Naive B cell (primary cell): ENCODE results near the gene ZNF592. TPM values are rescaled to one million over a fixed set of nuclear protein-coding genes. Genes with fewer than 3 reads are reported as not detected.
"Not testable (repeated sequence)": the region's sequence is repeated elsewhere in the genome, so short reads cannot be mapped to it uniquely, and the experiment has no call there.

Experiments
- ATAC-seq, 2 donors: fragments of 150-1000 bp; cut with Tn5 transposase; 2 replicates each; pipeline ENCODE4 v1.10.0; 2021; ENCODE audit warnings: low read depth in 2 of 2, mild to moderate bottlenecking in 2 of 2, moderate library complexity in 2 of 2
- DNase-seq: peaks from one replicate; pipeline ENCODE4 v3.0.0; 2022
- H3K27ac Mint-ChIP-seq, 6 donors: one replicate each; pipeline ENCODE4 v1.8.0; 2020 to 2022; ENCODE audit warnings: mild to moderate bottlenecking in 6 of 6, mixed read lengths in 6 of 6, moderate library complexity in 5 of 6, inconsistent platforms in 2 of 6
- H3K27me3 Mint-ChIP-seq, 3 donors: one replicate each; pipeline ENCODE4 v1.8.0; 2021 to 2022; ENCODE audit warnings: mixed read lengths in 3 of 3, mild to moderate bottlenecking in 1 of 3
- H3K36me3 Mint-ChIP-seq, 2 donors: one replicate each; pipeline ENCODE4 v1.8.0; 2020 to 2022; ENCODE audit warnings: mixed read lengths in 2 of 2, inconsistent platforms in 1 of 2, mild to moderate bottlenecking in 1 of 2
- H3K4me1 Mint-ChIP-seq, 3 donors: one replicate each; pipeline ENCODE4 v1.8.0; 2020 to 2022; ENCODE audit warnings: mixed read lengths in 3 of 3, inconsistent platforms in 1 of 3, mild to moderate bottlenecking in 1 of 3, moderate library complexity in 1 of 3
- H3K4me3 Mint-ChIP-seq, 8 donors: one replicate each; pipeline ENCODE4 v1.8.0; 2020 to 2022; ENCODE audit warnings: mild to moderate bottlenecking in 8 of 8, mixed read lengths in 8 of 8, moderate library complexity in 8 of 8, inconsistent platforms in 2 of 8
- H3K9me3 Mint-ChIP-seq, 7 donors: one replicate each; pipeline ENCODE4 v1.8.0; 2020 to 2022; ENCODE audit warnings: mixed read lengths in 7 of 7, mild to moderate bottlenecking in 5 of 7, inconsistent platforms in 2 of 7, moderate library complexity in 1 of 7
- polyA plus RNA-seq, 6 donors: library from polyadenylated mRNA; unstranded; fragments of 300-500 nt; fragmentation: Illumina TruSeq; gene quantifications; one replicate each; pipeline ENCODE4 v1.2.3, GENCODE V29; 2021; ENCODE audit warnings: low read depth in 6 of 6

ZNF592 gene
- polyA plus RNA-seq, 6 donors from 2014 or later: 2.2 to 21.4 (median 8.5) TPM

- peaks cover 26 to 50% (median 42%) of the 10 kb centered on the region in 3 donors for H3K4me1 Mint-ChIP-seq
These were observed 16.6 kb upstream of the ZNF592 start for GRCh38 chr15:84731774-84732173.

GRCh38 chr15:84734794-84735479 lies 13.5 kb upstream of the ZNF592 start:
- peak; percentile 80 for DNase-seq
- H3K4me1 Mint-ChIP-seq: peaks cover 26 to 53% (median 30%) of the 10 kb centered on the region in 3 donors
- no peaks in the 10 kb centered on the region for H3K9me3 Mint-ChIP-seq
- peak overlapping the region; percentile 80 to 98 (median 96) for H3K27ac Mint-ChIP-seq
- no peaks in the 10 kb centered on the region for H3K27me3 Mint-ChIP-seq
- no peaks in the 10 kb centered on the region for H3K36me3 Mint-ChIP-seq
- H3K4me3 Mint-ChIP-seq: peak overlapping the region; percentile 69 to 93 (median 88)
- peak; percentile 95 to 96 for ATAC-seq

More at GRCh38 chr15:84731774-84732173, 16.6 kb upstream of the ZNF592 start:
- no peaks in the 10 kb centered on the region for H3K27me3 Mint-ChIP-seq
- no peaks in the 10 kb centered on the region for H3K36me3 Mint-ChIP-seq
- ATAC-seq (no peak), DNase-seq (no peak)
- no peaks in the 10 kb centered on the region for H3K9me3 Mint-ChIP-seq
- H3K4me3 Mint-ChIP-seq: no peak overlapping the region
- peak overlapping the region in 1 of 6 donors; percentile 38 for H3K27ac Mint-ChIP-seq

- H3K9me3 Mint-ChIP-seq, H3K36me3 Mint-ChIP-seq, DNase-seq, H3K27me3 Mint-ChIP-seq: not testable (repeated sequence)
- H3K27ac Mint-ChIP-seq: peak overlapping the region; percentile 80 to 98 (median 96)
- H3K4me1 Mint-ChIP-seq: peaks cover 26 to 53% (median 30%) of the 10 kb centered on the region in 3 donors
- peak overlapping the region; percentile 69 to 93 (median 88) for H3K4me3 Mint-ChIP-seq
- peak; percentile 37 for ATAC-seq
These were observed 12.8 kb upstream of the ZNF592 start for GRCh38 chr15:84735480-84736061.

GRCh38 chr15:84736375-84736774 lies 12.0 kb upstream of the ZNF592 start:
- Mint-ChIP-seq H3K9me3 (no peaks in the 10 kb centered on the region), H3K4me1 (peaks cover 31 to 53% (median 36%) of the 10 kb centered on the region in 3 donors), H3K4me3 (peak overlapping the region in 6 of 8 donors; percentile 10 to 72 (median 59)), H3K27ac (peak overlapping the region; percentile 57 to 88 (median 80)), H3K27me3 (no peaks in the 10 kb centered on the region), H3K36me3 (no peaks in the 10 kb centered on the region)
- no peak for ATAC-seq
- peak; percentile 32 for DNase-seq

GRCh38 chr15:84737005-84737404 lies 11.4 kb upstream of the ZNF592 start:
- no peak for DNase-seq
- H3K27me3 Mint-ChIP-seq: no peaks in the 10 kb centered on the region
- no peaks in the 10 kb centered on the region for H3K9me3 Mint-ChIP-seq
- H3K4me1 Mint-ChIP-seq: peaks cover 31 to 54% (median 36%) of the 10 kb centered on the region in 3 donors
- peak overlapping the region in 4 of 6 donors; percentile 10 to 84 (median 42) for H3K27ac Mint-ChIP-seq
- H3K4me3 Mint-ChIP-seq: peak overlapping the region in 1 of 8 donors; percentile 49
- H3K36me3 Mint-ChIP-seq: no peaks in the 10 kb centered on the region
- no peak for ATAC-seq

- Mint-ChIP-seq H3K4me1 (peaks cover 23 to 42% (median 29%) of the 10 kb centered on the region in 3 donors), H3K36me3 (no peaks in the 10 kb centered on the region), H3K27ac (peak overlapping the region in 2 of 6 donors; percentile 4 to 12), H3K4me3 (no peak overlapping the region), H3K9me3 (no peaks in the 10 kb centered on the region), H3K27me3 (no peaks in the 10 kb centered on the region)
- DNase-seq (no peak), ATAC-seq (no peak)
These were observed 7.7 kb upstream of the ZNF592 start for GRCh38 chr15:84740691-84741090.

- Mint-ChIP-seq H3K27ac (peak overlapping the region in 4 of 6 donors; percentile 4 to 23 (median 10)), H3K9me3 (no peaks in the 10 kb centered on the region), H3K4me3 (no peak overlapping the region), H3K27me3 (no peaks in the 10 kb centered on the region), H3K36me3 (no peaks in the 10 kb centered on the region), H3K4me1 (peaks cover 23 to 40% (median 29%) of the 10 kb centered on the region in 3 donors)
- no peak for DNase-seq
- ATAC-seq: no peak
These were observed 7.3 kb upstream of the ZNF592 start for GRCh38 chr15:84741121-84741520.

- peaks cover 50 to 66% (median 63%) of the 10 kb centered on the region in 3 donors for H3K4me1 Mint-ChIP-seq
These were observed 747 bp upstream of the ZNF592 start for GRCh38 chr15:84747416-84748273.

GRCh38 chr15:84749111-84749991 lies 959 bp downstream of the ZNF592 start:
- no peaks in the 10 kb centered on the region for H3K27me3 Mint-ChIP-seq
- ATAC-seq: peak in 1 of 2 donors; percentile 13
- peaks cover 0 to 8% of the 10 kb centered on the region in 2 donors for H3K36me3 Mint-ChIP-seq
- peak; percentile 26 for DNase-seq
- H3K4me3 Mint-ChIP-seq: peak overlapping the region; percentile 82 to 97 (median 93)
- no peaks in the 10 kb centered on the region for H3K9me3 Mint-ChIP-seq
- H3K27ac Mint-ChIP-seq: peak overlapping the region; percentile 71 to 97 (median 90)
- peaks cover 56 to 76% (median 74%) of the 10 kb centered on the region in 3 donors for H3K4me1 Mint-ChIP-seq

More at GRCh38 chr15:84747416-84748273, 747 bp upstream of the ZNF592 start:
- H3K4me3 Mint-ChIP-seq: peak overlapping the region; percentile 95 to 99 (median 98)
- no peaks in the 10 kb centered on the region for H3K9me3 Mint-ChIP-seq
- no peaks in the 10 kb centered on the region for H3K27me3 Mint-ChIP-seq
- H3K36me3 Mint-ChIP-seq: no peaks in the 10 kb centered on the region
- DNase-seq (peak; percentile 80), ATAC-seq (peak; percentile 66)
- peak overlapping the region; percentile 94 to 100 (median 97) for H3K27ac Mint-ChIP-seq

- Mint-ChIP-seq H3K4me1 (peaks cover 53 to 73% (median 72%) of the 10 kb centered on the region in 3 donors), H3K9me3 (no peaks in the 10 kb centered on the region), H3K36me3 (peaks cover 0 to 8% of the 10 kb centered on the region in 2 donors), H3K27me3 (no peaks in the 10 kb centered on the region), H3K4me3 (peak overlapping the region; percentile 82 to 96 (median 92)), H3K27ac (peak overlapping the region; percentile 51 to 97 (median 87))
- DNase-seq: peak; percentile 73
- peak; percentile 31 to 39 for ATAC-seq
These were observed 2.2 kb downstream of the ZNF592 start for GRCh38 chr15:84750583-84751092.

GRCh38 chr15:84751721-84752120 lies 3.3 kb downstream of the ZNF592 start:
- not testable (repeated sequence) for H3K9me3 Mint-ChIP-seq, H3K36me3 Mint-ChIP-seq, ATAC-seq, DNase-seq, H3K27me3 Mint-ChIP-seq
- peak overlapping the region in 4 of 8 donors; percentile 2 to 82 (median 40) for H3K4me3 Mint-ChIP-seq
- H3K4me1 Mint-ChIP-seq: peaks cover 57 to 75% (median 75%) of the 10 kb centered on the region in 3 donors
- peak overlapping the region in 3 of 6 donors; percentile 52 to 79 (median 75) for H3K27ac Mint-ChIP-seq

- H3K27ac Mint-ChIP-seq: peak overlapping the region in 4 of 6 donors; percentile 44 to 79 (median 64)
- H3K9me3 Mint-ChIP-seq: no peaks in the 10 kb centered on the region
- H3K4me1 Mint-ChIP-seq: peaks cover 57 to 77% (median 76%) of the 10 kb centered on the region in 3 donors
- peak overlapping the region in 6 of 8 donors; percentile 2 to 82 (median 36) for H3K4me3 Mint-ChIP-seq
- H3K36me3 Mint-ChIP-seq: peaks cover 0 to 8% of the 10 kb centered on the region in 2 donors
- ATAC-seq: no peak
- no peak for DNase-seq
- H3K27me3 Mint-ChIP-seq: no peaks in the 10 kb centered on the region
These were observed 3.8 kb downstream of the ZNF592 start for GRCh38 chr15:84752195-84752594.
